HG02588 (cell line): ENCODE data around the gene ALKBH3.
A peak's percentile ranks its signal among the peaks of the same experiment; 100 is the strongest.

ENCODE experiments used
- ATAC-seq: cut with Tn5 transposase; IDR thresholded peaks from one replicate; pipeline ENCODE4 v1.9.1; 2021; ENCODE audit warnings: mild to moderate bottlenecking, moderate library complexity; ENCODE audit not compliant: unreplicated experiment

The ALKBH3 gene

GRCh38 chr11:43880640-43881159 is at the start of gene ALKBH3:
TSS of gene ALKBH3 (plus strand) at chr11:43880831. CDS start at chr11:43882653, 1,822 bp downstream.
- peak; percentile 98 for ATAC-seq

- ATAC-seq = peak; percentile 50
These were observed 49.6 kb upstream of the ALKBH3 start for GRCh38 chr11:43830928-43831440.

- no peak for ATAC-seq
These were observed 48.1 kb upstream of the ALKBH3 start for GRCh38 chr11:43832536-43832935.

- ATAC-seq = no peak
These were observed 47.0 kb upstream of the ALKBH3 start for GRCh38 chr11:43833657-43834073.

GRCh38 chr11:43834286-43834685 is 46.3 kb upstream of the ALKBH3 start:
- ATAC-seq = no peak

- ATAC-seq = no peak
These were observed 45.5 kb upstream of the ALKBH3 start for GRCh38 chr11:43835104-43835503.

GRCh38 chr11:43837879-43838278 is 42.8 kb upstream of the ALKBH3 start:
- ATAC-seq = no peak

GRCh38 chr11:43842021-43842420 is 38.6 kb upstream of the ALKBH3 start:
- no peak for ATAC-seq

GRCh38 chr11:43845816-43846215 is 34.8 kb upstream of the ALKBH3 start:
- no peak for ATAC-seq

- no peak for ATAC-seq
These were observed 28.5 kb upstream of the ALKBH3 start for GRCh38 chr11:43852057-43852636.

GRCh38 chr11:43853781-43854180 is 26.9 kb upstream of the ALKBH3 start:
- ATAC-seq = no peak

- ATAC-seq = no peak
These were observed 23.6 kb upstream of the ALKBH3 start for GRCh38 chr11:43856993-43857392.

GRCh38 chr11:43861141-43861540 is 19.5 kb upstream of the ALKBH3 start:
- ATAC-seq = no peak

GRCh38 chr11:43866520-43866919 is 14.1 kb upstream of the ALKBH3 start:
- ATAC-seq = no peak

- ATAC-seq = no peak
These were observed 13.7 kb upstream of the ALKBH3 start for GRCh38 chr11:43866969-43867368.

GRCh38 chr11:43868852-43869567 is 11.6 kb upstream of the ALKBH3 start:
- ATAC-seq = peak; percentile 100

GRCh38 chr11:43871051-43871450 is 9.6 kb upstream of the ALKBH3 start:
- no peak for ATAC-seq

- ATAC-seq = no peak
These were observed 7.6 kb upstream of the ALKBH3 start for GRCh38 chr11:43872995-43873394.

GRCh38 chr11:43874078-43874477 is 6.6 kb upstream of the ALKBH3 start:
- no peak for ATAC-seq

- ATAC-seq = no peak
These were observed 5.9 kb upstream of the ALKBH3 start for GRCh38 chr11:43874738-43875137.

- peak; percentile 18 for ATAC-seq
These were observed 617 bp upstream of the ALKBH3 start for GRCh38 chr11:43879789-43880639.
